HepG2 (cell line): ENCODE measurements around the gene UNC93A. TPM values are rescaled to one million over a fixed set of nuclear protein-coding genes. Genes with fewer than 3 reads are reported as not detected.

ENCODE experiments used
- ATAC-seq: fragments of 200-7000 bp; cut with Tn5 transposase; 3 replicates; pipeline ENCODE4 v1.9.1; 2020; ENCODE audit warnings: mild to moderate bottlenecking, moderate library complexity
- BruUV-seq: library from RNA; stranded (reverse); fragments of 400-500 nt; replicated peaks from 2 replicates; lab custom pipeline; 2021; lab: Mats Ljungman, UMichigan
- CTCF ChIA-PET: fragments of 300-600 bp; formaldehyde crosslinking; extraction: SDS; loops from one replicate; lab custom pipeline; 2021; ENCODE audit warnings: low total read pairs, inconsistent platforms, low intra/inter-chr PET ratio; lab: Yijun Ruan, JAX
- POLR2A ChIA-PET: fragments of 350-600 bp; sonication (Branson Sonifier 250); formaldehyde crosslinking; loops from one replicate; lab custom pipeline; 2020; ENCODE audit warnings: antibody characterized with exemption, inconsistent platforms; lab: Yijun Ruan, JAX
- DNase-seq: peaks from one replicate; pipeline ENCODE4 v3.0.0-alpha.2; 2015; ENCODE audit warnings: low spot score
- FAIRE-seq: peaks from 3 replicates; lab custom pipeline; 2011; peaks lifted over from hg19 to GRCh38; lab: Jason Lieb, UNC
- H2AFZ ChIP-seq: one replicate; pipeline ENCODE4 v1.6.1; 2011; ENCODE audit warnings: low read length, inconsistent platforms
- H3K27ac ChIP-seq: fragments of 300-600 bp; 3 replicates; pipeline ENCODE4 v1.8.0; 2011; ENCODE audit warnings: mixed run types, mild to moderate bottlenecking, mixed read lengths, low read length, inconsistent platforms; ENCODE audit not compliant: insufficient read depth; ENCODE audit errors: extremely low read length
- H3K27me3 ChIP-seq, 2 experiments: fragments of 200-600 bp in 1 of 2; 2 replicates in 1 of 2; 3 replicates in 1 of 2; pipeline versions ENCODE4 v1.6.0 to v1.8.0; 2011; ENCODE audit warnings: low read length in 2 of 2, mild to moderate bottlenecking in 2 of 2, moderate library complexity in 2 of 2, inconsistent platforms in 1 of 2; ENCODE audit not compliant: insufficient read depth in 2 of 2, control insufficient read depth in 1 of 2
- H3K36me3 ChIP-seq, 2 experiments: fragments of 200-600 bp in 1 of 2; replicated peaks in 1 of 2; 2 replicates in 1 of 2; 3 replicates in 1 of 2; pipeline versions ENCODE4 v1.5.1 to v1.8.0; 2011; ENCODE audit warnings: low read length in 2 of 2, inconsistent platforms in 1 of 2; ENCODE audit not compliant: insufficient read depth in 2 of 2, control insufficient read depth in 1 of 2
- H3K4me1 ChIP-seq: 2 replicates; pipeline ENCODE4 v1.5.1; 2012; ENCODE audit warnings: low read length, inconsistent platforms; ENCODE audit not compliant: insufficient read depth
- H3K4me2 ChIP-seq: 2 replicates; pipeline ENCODE4 v1.6.0; 2011; ENCODE audit warnings: low read depth, low read length, inconsistent platforms
- H3K4me3 ChIP-seq, 3 experiments: fragments of 200-600 bp in 1 of 3; sonication (generic), shearing (Covaris generic) in 1 of 3; replicated peaks in 1 of 3; 2 replicates each; pipeline ENCODE4 v1.5.1; 2011 to 2016; ENCODE audit warnings: low read length in 3 of 3, inconsistent platforms in 2 of 3, low read depth in 2 of 3, mild to moderate bottlenecking in 2 of 3, control low read depth in 1 of 3, mixed read lengths in 1 of 3; ENCODE audit not compliant: insufficient read depth in 1 of 3
- H3K79me2 ChIP-seq: one replicate; pipeline ENCODE4 v1.6.1; 2011; ENCODE audit warnings: low read length, inconsistent platforms; ENCODE audit not compliant: insufficient read depth
- H3K9ac ChIP-seq: 2 replicates; pipeline ENCODE4 v1.6.0; 2011; ENCODE audit warnings: mild to moderate bottlenecking, low read depth, low read length, inconsistent platforms; ENCODE audit not compliant: insufficient read depth
- H3K9me3 ChIP-seq: 2 replicates; pipeline ENCODE4 v1.5.1; 2012; ENCODE audit warnings: mild to moderate bottlenecking, low read length
- H4K20me1 ChIP-seq: 2 replicates; pipeline ENCODE4 v1.6.0; 2011; ENCODE audit warnings: inconsistent platforms, mild to moderate bottlenecking, low read length, moderate library complexity; ENCODE audit not compliant: insufficient read depth
- HDAC2 ChIP-seq: sonication (generic); formaldehyde crosslinking; IDR thresholded peaks from 2 replicates; pipeline ENCODE4 v1.4.0; 2020; ENCODE audit warnings: missing genetic modification reagents
- LCORL ChIP-seq, 2 experiments: fragments of 450-650 bp in 1 of 2; sonication (generic) in 1 of 2; formaldehyde crosslinking in 1 of 2; IDR thresholded peaks; 2 replicates each; pipeline versions ENCODE4 v1.5.0 to v1.6.1; 2017 to 2020; ENCODE audit warnings: antibody characterized with exemption in 1 of 2, missing genetic modification reagents in 1 of 2
- NCOA1 ChIP-seq: sonication (generic); formaldehyde crosslinking; IDR thresholded peaks from 2 replicates; pipeline ENCODE4 v1.9.0; 2021; ENCODE audit warnings: missing genetic modification reagents
- SALL1 ChIP-seq: sonication (generic); formaldehyde crosslinking; IDR thresholded peaks from 2 replicates; pipeline ENCODE4 v1.8.0; 2022; ENCODE audit warnings: mild to moderate bottlenecking, missing genetic modification reagents
- U2AF1 ChIP-seq: fragments of 200-400 bp; formaldehyde crosslinking; optimal IDR thresholded peaks from 2 replicates; pipeline ENCODE3; 2017; ENCODE audit warnings: mild to moderate bottlenecking, low read depth, low read length
- ZBTB38 ChIP-seq: sonication (generic); formaldehyde crosslinking; IDR thresholded peaks from 2 replicates; pipeline ENCODE4 v1.5.1; 2020; ENCODE audit warnings: mild to moderate bottlenecking, missing genetic modification reagents
- ZMYM4 ChIP-seq: sonication (generic); formaldehyde crosslinking; IDR thresholded peaks from 2 replicates; pipeline ENCODE4 v1.8.1; 2023; ENCODE audit warnings: mild to moderate bottlenecking, missing genetic modification reagents
- WGBS: methylation state at CpG from one replicate; pipeline ENCODE4 v1.1.6; 2017; ENCODE audit warnings: low lambda C conversion rate; 5-methylcytosine and 5-hydroxymethylcytosine counted together
- in situ Hi-C: cut with HindIII; loops from 2 replicates; pipeline ENCODE4 v1.10.0; 2017; ENCODE audit warnings: low pct_unique_long_range_greater_than_20kb; ENCODE audit not compliant: extremely low pct_ligation_motif_present
- intact Hi-C: fragments of 100-400 bp; cut with micrococcal nuclease; formaldehyde crosslinking; loops from one replicate; pipeline ENCODE4 v1.10.0; 2022; ENCODE audit not compliant: unreplicated experiment
- polyA plus RNA-seq, 8 experiments: library from polyadenylated mRNA; depleted of rRNA in 3 of 8; stranded (reverse) in 7 of 8; unstranded in 1 of 8; fragments of >200 nt; fragmentation: Illumina TruSeq in 4 of 8; extraction: Trizol in 4 of 8; gene quantifications; 2 replicates each; pipeline versions ENCODE4 v1.2.1 to v1.2.3, GENCODE V29; 2011 to 2016; ENCODE audit warnings: low read depth in 4 of 8, missing spikeins in 1 of 8, mixed read lengths in 1 of 8; ENCODE audit not compliant: insufficient read depth in 1 of 8
- total RNA-seq, 5 experiments: library from RNA; depleted of rRNA; stranded (reverse); fragments of >200 nt; fragmentation: Illumina TruSeq; extraction: Trizol; gene quantifications; 2 replicates each; pipeline ENCODE4 v1.2.3, GENCODE V29; 2016; ENCODE audit warnings: low read depth in 1 of 5
- TF ChIP-seq, protein P1 (sequence below): sonication (generic); formaldehyde crosslinking; IDR thresholded peaks from 2 replicates; pipeline ENCODE4 v1.5.1; 2020; ENCODE audit warnings: mild to moderate bottlenecking, missing genetic modification reagents, moderate library complexity
- TF ChIP-seq, protein P2 (sequence below): sonication (generic); formaldehyde crosslinking; IDR thresholded peaks from 2 replicates; pipeline ENCODE4 v1.5.0; 2020; ENCODE audit warnings: mild to moderate bottlenecking, missing genetic modification reagents, borderline replicate concordance
- TF ChIP-seq, protein P3 (sequence below): sonication (generic); formaldehyde crosslinking; conservative IDR thresholded peaks from 2 replicates; pipeline ENCODE4 v1.8.1; 2023; ENCODE audit warnings: missing genetic modification reagents

Gene UNC93A
- total and polyA plus RNA-seq, 2 of the 13 experiments (the other 11 are each of a cell fraction or from before 2014, with no cell fraction given) = 11.0 to 42.7 TPM

DNA sequence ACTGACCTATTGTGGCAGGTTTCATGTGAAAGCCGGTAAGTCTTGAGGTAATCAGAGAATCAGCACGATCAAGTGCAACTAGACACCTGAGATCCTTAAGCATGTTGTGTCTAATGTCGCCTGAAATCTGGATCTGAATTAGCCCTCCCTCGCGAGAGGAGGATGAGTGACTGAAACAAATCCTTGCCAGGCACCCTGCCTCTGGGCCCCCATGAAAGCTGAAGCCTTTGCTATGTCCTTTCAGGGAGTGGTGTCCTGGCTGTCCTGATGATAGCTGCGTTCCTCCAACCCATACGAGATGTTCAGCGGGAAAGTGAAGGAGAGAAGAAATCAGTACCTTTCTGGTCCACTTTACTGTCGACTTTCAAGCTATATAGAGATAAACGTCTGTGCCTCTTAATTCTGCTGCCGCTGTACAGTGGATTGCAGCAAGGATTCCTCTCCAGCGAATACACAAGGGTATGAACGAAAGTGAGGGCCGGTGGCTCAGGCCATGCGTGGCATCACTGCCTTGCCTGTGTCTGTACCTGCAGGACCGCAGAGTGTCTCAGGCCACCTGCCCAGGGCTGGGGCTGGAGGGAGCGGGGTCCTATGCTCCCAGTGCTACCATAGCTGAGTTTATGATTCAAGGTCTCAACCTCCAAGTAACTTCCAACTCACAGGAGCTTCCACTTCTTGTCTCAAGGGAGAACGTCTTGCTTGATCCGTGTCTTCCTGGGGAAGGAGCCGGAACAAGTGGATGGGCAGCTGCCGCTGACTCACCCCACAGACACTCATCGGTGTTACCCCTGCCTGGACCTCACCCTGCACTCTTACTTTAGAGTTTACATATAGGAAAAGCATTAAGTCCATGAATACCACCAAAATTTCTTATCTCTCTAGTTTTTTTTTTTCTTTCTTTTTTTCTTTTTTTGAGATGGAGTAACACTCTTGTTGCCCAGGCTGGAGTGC lies 12.8 kb downstream of the UNC93A start:
- FAIRE-seq = no peak
- CTCF ChIA-PET = no interaction called here
- TF ChIP-seq, protein P1, sequence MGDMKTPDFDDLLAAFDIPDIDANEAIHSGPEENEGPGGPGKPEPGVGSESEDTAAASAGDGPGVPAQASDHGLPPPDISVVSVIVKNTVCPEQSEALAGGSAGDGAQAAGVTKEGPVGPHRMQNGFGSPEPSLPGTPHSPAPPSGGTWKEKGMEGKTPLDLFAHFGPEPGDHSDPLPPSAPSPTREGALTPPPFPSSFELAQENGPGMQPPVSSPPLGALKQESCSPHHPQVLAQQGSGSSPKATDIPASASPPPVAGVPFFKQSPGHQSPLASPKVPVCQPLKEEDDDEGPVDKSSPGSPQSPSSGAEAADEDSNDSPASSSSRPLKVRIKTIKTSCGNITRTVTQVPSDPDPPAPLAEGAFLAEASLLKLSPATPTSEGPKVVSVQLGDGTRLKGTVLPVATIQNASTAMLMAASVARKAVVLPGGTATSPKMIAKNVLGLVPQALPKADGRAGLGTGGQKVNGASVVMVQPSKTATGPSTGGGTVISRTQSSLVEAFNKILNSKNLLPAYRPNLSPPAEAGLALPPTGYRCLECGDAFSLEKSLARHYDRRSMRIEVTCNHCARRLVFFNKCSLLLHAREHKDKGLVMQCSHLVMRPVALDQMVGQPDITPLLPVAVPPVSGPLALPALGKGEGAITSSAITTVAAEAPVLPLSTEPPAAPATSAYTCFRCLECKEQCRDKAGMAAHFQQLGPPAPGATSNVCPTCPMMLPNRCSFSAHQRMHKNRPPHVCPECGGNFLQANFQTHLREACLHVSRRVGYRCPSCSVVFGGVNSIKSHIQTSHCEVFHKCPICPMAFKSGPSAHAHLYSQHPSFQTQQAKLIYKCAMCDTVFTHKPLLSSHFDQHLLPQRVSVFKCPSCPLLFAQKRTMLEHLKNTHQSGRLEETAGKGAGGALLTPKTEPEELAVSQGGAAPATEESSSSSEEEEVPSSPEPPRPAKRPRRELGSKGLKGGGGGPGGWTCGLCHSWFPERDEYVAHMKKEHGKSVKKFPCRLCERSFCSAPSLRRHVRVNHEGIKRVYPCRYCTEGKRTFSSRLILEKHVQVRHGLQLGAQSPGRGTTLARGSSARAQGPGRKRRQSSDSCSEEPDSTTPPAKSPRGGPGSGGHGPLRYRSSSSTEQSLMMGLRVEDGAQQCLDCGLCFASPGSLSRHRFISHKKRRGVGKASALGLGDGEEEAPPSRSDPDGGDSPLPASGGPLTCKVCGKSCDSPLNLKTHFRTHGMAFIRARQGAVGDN (CRISPR knock-in tag) = peak; percentile 26; the same call in 1 of the 2 replicates
- TF ChIP-seq LCORL (IDR thresholded peaks at IDR 0.05) = no peak
- no peak for TF ChIP-seq LCORL (CRISPR knock-in tag; IDR thresholded peaks at IDR 0.05)
- TF ChIP-seq NCOA1 (CRISPR knock-in tag) = peak; percentile 49; the same call in 1 of the 2 replicates
- TF ChIP-seq ZBTB38 = peak; percentile 76
- no peak for TF ChIP-seq HDAC2
- 0 out of 2 replicates have a peak, but pooled peaks have one; percentile 18 for TF ChIP-seq SALL1
- TF ChIP-seq, protein P2, sequence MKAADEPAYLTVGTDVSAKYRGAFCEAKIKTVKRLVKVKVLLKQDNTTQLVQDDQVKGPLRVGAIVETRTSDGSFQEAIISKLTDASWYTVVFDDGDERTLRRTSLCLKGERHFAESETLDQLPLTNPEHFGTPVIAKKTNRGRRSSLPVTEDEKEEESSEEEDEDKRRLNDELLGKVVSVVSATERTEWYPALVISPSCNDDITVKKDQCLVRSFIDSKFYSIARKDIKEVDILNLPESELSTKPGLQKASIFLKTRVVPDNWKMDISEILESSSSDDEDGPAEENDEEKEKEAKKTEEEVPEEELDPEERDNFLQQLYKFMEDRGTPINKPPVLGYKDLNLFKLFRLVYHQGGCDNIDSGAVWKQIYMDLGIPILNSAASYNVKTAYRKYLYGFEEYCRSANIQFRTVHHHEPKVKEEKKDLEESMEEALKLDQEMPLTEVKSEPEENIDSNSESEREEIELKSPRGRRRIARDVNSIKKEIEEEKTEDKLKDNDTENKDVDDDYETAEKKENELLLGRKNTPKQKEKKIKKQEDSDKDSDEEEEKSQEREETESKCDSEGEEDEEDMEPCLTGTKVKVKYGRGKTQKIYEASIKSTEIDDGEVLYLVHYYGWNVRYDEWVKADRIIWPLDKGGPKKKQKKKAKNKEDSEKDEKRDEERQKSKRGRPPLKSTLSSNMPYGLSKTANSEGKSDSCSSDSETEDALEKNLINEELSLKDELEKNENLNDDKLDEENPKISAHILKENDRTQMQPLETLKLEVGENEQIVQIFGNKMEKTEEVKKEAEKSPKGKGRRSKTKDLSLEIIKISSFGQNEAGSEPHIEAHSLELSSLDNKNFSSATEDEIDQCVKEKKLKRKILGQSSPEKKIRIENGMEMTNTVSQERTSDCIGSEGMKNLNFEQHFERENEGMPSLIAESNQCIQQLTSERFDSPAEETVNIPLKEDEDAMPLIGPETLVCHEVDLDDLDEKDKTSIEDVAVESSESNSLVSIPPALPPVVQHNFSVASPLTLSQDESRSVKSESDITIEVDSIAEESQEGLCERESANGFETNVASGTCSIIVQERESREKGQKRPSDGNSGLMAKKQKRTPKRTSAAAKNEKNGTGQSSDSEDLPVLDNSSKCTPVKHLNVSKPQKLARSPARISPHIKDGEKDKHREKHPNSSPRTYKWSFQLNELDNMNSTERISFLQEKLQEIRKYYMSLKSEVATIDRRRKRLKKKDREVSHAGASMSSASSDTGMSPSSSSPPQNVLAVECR (CRISPR knock-in tag) = 0 out of 2 replicates have a peak, but pooled peaks have one; percentile 15
- no peak for TF ChIP-seq U2AF1
- TF ChIP-seq, protein P3, sequence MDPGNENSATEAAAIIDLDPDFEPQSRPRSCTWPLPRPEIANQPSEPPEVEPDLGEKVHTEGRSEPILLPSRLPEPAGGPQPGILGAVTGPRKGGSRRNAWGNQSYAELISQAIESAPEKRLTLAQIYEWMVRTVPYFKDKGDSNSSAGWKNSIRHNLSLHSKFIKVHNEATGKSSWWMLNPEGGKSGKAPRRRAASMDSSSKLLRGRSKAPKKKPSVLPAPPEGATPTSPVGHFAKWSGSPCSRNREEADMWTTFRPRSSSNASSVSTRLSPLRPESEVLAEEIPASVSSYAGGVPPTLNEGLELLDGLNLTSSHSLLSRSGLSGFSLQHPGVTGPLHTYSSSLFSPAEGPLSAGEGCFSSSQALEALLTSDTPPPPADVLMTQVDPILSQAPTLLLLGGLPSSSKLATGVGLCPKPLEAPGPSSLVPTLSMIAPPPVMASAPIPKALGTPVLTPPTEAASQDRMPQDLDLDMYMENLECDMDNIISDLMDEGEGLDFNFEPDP = 0 out of 2 replicates have a peak, but pooled peaks have one; percentile 69
- peak; percentile 32; the same call in 1 of the 2 replicates for TF ChIP-seq ZMYM4 (CRISPR knock-in tag)

More for the DNA sequence above, 12.8 kb downstream of the UNC93A start:
- Histone ChIP-seq H4K20me1 (no peaks in the 10 kb centered on the region), H3K4me1 (peaks cover 56% of the 10 kb centered on the region), H3K9me3 (no peaks in the 10 kb centered on the region), H3K9ac (no peak overlapping the region), H3K4me3 (no peak overlapping the region), H3K27ac (no peak overlapping the region), H3K4me2 (no peak overlapping the region), H3K27me3 (no peaks in the 10 kb centered on the region), H2AFZ (no peak overlapping the region), H3K36me3 (peaks cover 0 to 2% of the 10 kb centered on the region in 2 experiments; a peak in 1 of 5 replicates), H3K79me2 (no peaks in the 10 kb centered on the region)
- no peak for DNase-seq
- WGBS = 95% methylated on average over 20 of the region's 22 CpGs
- ATAC-seq = no peak
- in situ Hi-C loops = no loop called here
- BruUV-seq = no TSS peak
- intact Hi-C loops = no loop called here
- POLR2A ChIA-PET = interaction anchor here (1.5 to 3.5 kb wide), 2 partner anchors 12 to 38 kb away, joined by 3 to 16 read pairs; partner anchors contain the start of gene UNC93A
